HepG2 (cell line): ENCODE measurements around the gene FXYD4. TPM values are rescaled to one million over a fixed set of nuclear protein-coding genes. Genes with fewer than 3 reads are reported as not detected.

Experiments
- ATF6 ChIP-seq: sonication (generic); formaldehyde crosslinking; conservative IDR thresholded peaks from 2 replicates; pipeline ENCODE4 v1.4.0; 2020; ENCODE audit warnings: missing genetic modification reagents
- ATF7-NPFF ChIP-seq: sonication (generic); formaldehyde crosslinking; IDR thresholded peaks from 2 replicates; pipeline ENCODE4 v1.8.1; 2023; ENCODE audit warnings: mild to moderate bottlenecking, low read depth, missing genetic modification reagents, moderate library complexity
- HMG20A ChIP-seq: IDR thresholded peaks from 2 replicates; pipeline ENCODE4 v1.6.1; 2016; ENCODE audit warnings: borderline replicate concordance
- HNF1A ChIP-seq, 2 experiments: sonication (generic) in 1 of 2; formaldehyde crosslinking in 1 of 2; IDR thresholded peaks; 2 replicates each; pipeline versions ENCODE4 v1.4.0 to v1.6.1; 2016 to 2020; ENCODE audit warnings: borderline replicate concordance in 1 of 2, low read depth in 1 of 2, mild to moderate bottlenecking in 1 of 2, missing genetic modification reagents in 1 of 2
- HOXA7 ChIP-seq: sonication (generic); formaldehyde crosslinking; IDR thresholded peaks from 2 replicates; pipeline ENCODE4 v1.8.1; 2022; ENCODE audit warnings: mild to moderate bottlenecking, missing genetic modification reagents, moderate library complexity
- NR0B2 ChIP-seq: sonication (generic); formaldehyde crosslinking; IDR thresholded peaks from 2 replicates; pipeline ENCODE4 v1.4.0; 2020; ENCODE audit warnings: mild to moderate bottlenecking, missing genetic modification reagents
- PBX2 ChIP-seq: IDR thresholded peaks from 2 replicates; pipeline ENCODE4 v1.6.1; 2016; ENCODE audit warnings: control low read depth
- RFX5 ChIP-seq: IDR thresholded peaks from 2 replicates; pipeline ENCODE4 v1.6.1; 2011; ENCODE audit warnings: low read depth, low read length, improper control_type of control experiment
- SETDB1 ChIP-seq: sonication (generic); formaldehyde crosslinking; IDR thresholded peaks from 2 replicates; pipeline ENCODE4 v1.5.1; 2020; ENCODE audit warnings: missing genetic modification reagents, mild to moderate bottlenecking, borderline replicate concordance
- TP53 ChIP-seq: sonication (generic); formaldehyde crosslinking; conservative IDR thresholded peaks from 2 replicates; pipeline ENCODE4 v1.4.0; 2020; ENCODE audit warnings: missing genetic modification reagents
- ZBTB20 ChIP-seq: sonication (generic); formaldehyde crosslinking; IDR thresholded peaks from 2 replicates; pipeline ENCODE4 v1.8.1; 2023; ENCODE audit warnings: missing genetic modification reagents, low read depth, mild to moderate bottlenecking, borderline replicate concordance
- ZNF510 ChIP-seq: sonication (generic); formaldehyde crosslinking; IDR thresholded peaks from 2 replicates; pipeline ENCODE4 v1.4.0; 2020; ENCODE audit warnings: low read depth, mild to moderate bottlenecking, missing genetic modification reagents
- ZNF609 ChIP-seq: sonication (generic); formaldehyde crosslinking; IDR thresholded peaks from 2 replicates; pipeline ENCODE4 v1.4.0; 2020; ENCODE audit warnings: mild to moderate bottlenecking, missing genetic modification reagents, borderline replicate concordance
- ZNF7 ChIP-seq: IDR thresholded peaks from 2 replicates; pipeline ENCODE4 v1.6.1; 2016; ENCODE audit warnings: missing biosample characterization, missing genetic modification reagents
- polyA plus RNA-seq, 8 experiments: library from polyadenylated mRNA; depleted of rRNA in 3 of 8; stranded (reverse) in 7 of 8; unstranded in 1 of 8; fragments of >200 nt; fragmentation: Illumina TruSeq in 4 of 8; extraction: Trizol in 4 of 8; gene quantifications; 2 replicates each; pipeline versions ENCODE4 v1.2.1 to v1.2.3, GENCODE V29; 2011 to 2016; ENCODE audit warnings: low read depth in 4 of 8, missing spikeins in 1 of 8, mixed read lengths in 1 of 8; ENCODE audit not compliant: insufficient read depth in 1 of 8
- total RNA-seq, 5 experiments: library from RNA; depleted of rRNA; stranded (reverse); fragments of >200 nt; fragmentation: Illumina TruSeq; extraction: Trizol; gene quantifications; 2 replicates each; pipeline ENCODE4 v1.2.3, GENCODE V29; 2016; ENCODE audit warnings: low read depth in 1 of 5

Gene FXYD4
- total and polyA plus RNA-seq, 2 of the 13 experiments (the other 11 are each of a cell fraction or from before 2014, with no cell fraction given): not detected

- TF ChIP-seq PBX2 (no peak), TP53 (CRISPR knock-in tag) (no peak), HNF1A (IDR thresholded peaks at IDR 0.05; ENCODE audit: low read depth) (no peak), HNF1A (CRISPR knock-in tag; IDR thresholded peaks at IDR 0.05; ENCODE audit: borderline replicate concordance) (no peak), ZNF609 (CRISPR knock-in tag) (0 out of 2 replicates have a peak, but pooled peaks have one; percentile 17), NR0B2 (CRISPR knock-in tag) (0 out of 2 replicates have a peak, but pooled peaks have one; percentile 54), RFX5 (no peak), HMG20A (CRISPR knock-in tag) (no peak), ZBTB20 (no peak; the same call in 1 of the 2 replicates), ZNF510 (no peak), ATF6 (CRISPR knock-in tag) (no peak), ATF7-NPFF (CRISPR knock-in tag) (no peak), HOXA7 (CRISPR knock-in tag) (no peak), ZNF7 (CRISPR knock-in tag) (0 out of 2 replicates have a peak, but pooled peaks have one; percentile 12), SETDB1 (CRISPR knock-in tag) (no peak)
Observed at GRCh38 chr10:43396061-43396927, 24.9 kb downstream of the FXYD4 start (continued).
